Measurements from ENCODE around the gene ABCB9. TPM values are rescaled to one million over a fixed set of nuclear protein-coding genes. Genes with fewer than 3 reads are reported as not detected.

The ABCB9 gene
- total and polyA plus RNA-seq, 9 donors: 1.7 to 14.3 (median 5.5) TPM

DNA sequence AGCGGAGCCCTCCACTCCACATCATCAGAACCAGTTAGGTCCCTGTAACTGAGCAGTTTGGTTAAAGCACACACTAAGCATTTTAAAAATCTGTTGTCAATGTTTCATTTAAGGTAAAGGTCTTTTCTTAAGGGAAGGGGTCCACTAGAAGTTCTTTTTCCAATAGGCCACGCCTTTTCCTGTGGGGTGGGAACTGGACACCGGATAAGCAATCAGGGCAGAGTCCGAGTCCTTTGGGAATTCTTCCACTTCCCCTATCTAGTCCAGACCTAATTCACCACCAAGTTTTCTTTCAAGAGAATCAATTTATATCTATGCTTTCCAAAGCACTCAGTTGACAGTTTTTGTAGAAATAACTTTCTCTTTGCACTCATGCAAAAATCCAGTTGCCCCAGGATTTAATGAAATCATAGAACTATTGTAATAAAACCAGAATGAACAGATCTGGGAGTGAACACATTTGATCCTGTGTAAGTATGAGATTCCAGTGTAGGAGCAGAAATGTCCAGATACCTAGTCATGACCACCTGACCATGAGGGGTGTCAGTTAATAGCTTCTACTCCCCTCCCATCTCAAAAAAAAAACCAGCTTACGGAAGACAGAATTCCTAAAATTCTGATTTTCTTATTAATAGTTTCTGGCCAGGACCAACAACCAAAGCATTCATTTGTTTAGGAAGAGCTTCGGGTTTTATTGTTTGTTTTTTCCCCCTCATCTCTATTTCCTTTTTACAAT is 82.0 kb downstream of the ABCB9 start:
- TF ChIP-seq, protein P1, sequence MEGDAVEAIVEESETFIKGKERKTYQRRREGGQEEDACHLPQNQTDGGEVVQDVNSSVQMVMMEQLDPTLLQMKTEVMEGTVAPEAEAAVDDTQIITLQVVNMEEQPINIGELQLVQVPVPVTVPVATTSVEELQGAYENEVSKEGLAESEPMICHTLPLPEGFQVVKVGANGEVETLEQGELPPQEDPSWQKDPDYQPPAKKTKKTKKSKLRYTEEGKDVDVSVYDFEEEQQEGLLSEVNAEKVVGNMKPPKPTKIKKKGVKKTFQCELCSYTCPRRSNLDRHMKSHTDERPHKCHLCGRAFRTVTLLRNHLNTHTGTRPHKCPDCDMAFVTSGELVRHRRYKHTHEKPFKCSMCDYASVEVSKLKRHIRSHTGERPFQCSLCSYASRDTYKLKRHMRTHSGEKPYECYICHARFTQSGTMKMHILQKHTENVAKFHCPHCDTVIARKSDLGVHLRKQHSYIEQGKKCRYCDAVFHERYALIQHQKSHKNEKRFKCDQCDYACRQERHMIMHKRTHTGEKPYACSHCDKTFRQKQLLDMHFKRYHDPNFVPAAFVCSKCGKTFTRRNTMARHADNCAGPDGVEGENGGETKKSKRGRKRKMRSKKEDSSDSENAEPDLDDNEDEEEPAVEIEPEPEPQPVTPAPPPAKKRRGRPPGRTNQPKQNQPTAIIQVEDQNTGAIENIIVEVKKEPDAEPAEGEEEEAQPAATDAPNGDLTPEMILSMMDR (IDR thresholded peaks at IDR 0.05): no peak
- TF ChIP-seq POLR2A (IDR thresholded peaks at IDR 0.05) (no peak), EP300 (IDR thresholded peaks at IDR 0.05) (no peak)
- 64 to 69% (median 66%) methylated on average over 6 of the region's 6 CpGs for WGBS, 3 donors
- H3K4me3 ChIP-seq: no peak overlapping the region
- H3K9me3 ChIP-seq: no peaks in the 10 kb centered on the region
- intact Hi-C loops (cut with DNase I): no loop called here
- H3K27ac ChIP-seq: no peak overlapping the region
- H3K36me3 ChIP-seq: no peaks in the 10 kb centered on the region
- H3K27me3 ChIP-seq: no peaks in the 10 kb centered on the region
- peaks cover 22% of the 10 kb centered on the region for H3K4me1 ChIP-seq (ENCODE audit: insufficient read depth)
- no peak for DNase-seq

DNA sequence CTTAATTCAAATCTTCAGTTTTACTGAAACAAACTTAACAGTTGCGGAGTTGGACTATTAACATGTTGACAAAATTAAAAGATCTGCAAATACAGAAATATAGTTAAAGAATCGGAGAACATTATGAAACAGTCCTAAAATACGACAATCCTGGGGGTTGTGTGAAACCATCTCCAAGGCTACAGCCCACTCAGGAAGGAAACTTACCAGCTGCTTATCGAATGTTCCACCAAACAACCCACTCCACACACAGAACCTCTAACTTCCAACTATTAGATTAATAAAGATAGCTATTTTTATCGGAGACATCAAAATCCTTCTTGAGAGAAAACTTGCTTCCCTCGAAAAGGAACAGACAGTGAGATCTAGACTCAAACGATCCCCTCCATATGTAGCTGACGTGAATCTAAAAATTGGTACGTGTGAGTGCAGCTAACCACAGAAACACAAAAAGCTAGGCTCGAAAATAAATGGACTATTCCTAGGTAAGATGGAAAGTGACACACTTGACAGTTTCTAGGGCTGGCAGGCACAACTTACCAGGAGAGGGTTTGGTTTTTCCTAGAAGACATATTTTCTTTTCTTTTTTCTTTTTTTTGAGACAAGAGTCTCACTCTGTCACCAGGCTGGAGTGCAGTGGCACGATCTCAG is 83.2 kb downstream of the ABCB9 start:
- Histone ChIP-seq H3K36me3 (no peaks in the 10 kb centered on the region), H3K27ac (no peak overlapping the region), H3K27me3 (no peaks in the 10 kb centered on the region), H3K4me3 (no peak overlapping the region), H3K4me1 (ENCODE audit: insufficient read depth) (peaks cover 12% of the 10 kb centered on the region), H3K9me3 (no peaks in the 10 kb centered on the region)
- no peak for DNase-seq
- 79 to 83% (median 83%) methylated on average over 11 of the region's 11 CpGs for WGBS, 3 donors
- TF ChIP-seq POLR2A (IDR thresholded peaks at IDR 0.05) (no peak), EP300 (IDR thresholded peaks at IDR 0.05) (no peak)
- TF ChIP-seq, protein P1 (IDR thresholded peaks at IDR 0.05): no peak
- intact Hi-C loops (cut with DNase I): no loop called here

DNA sequence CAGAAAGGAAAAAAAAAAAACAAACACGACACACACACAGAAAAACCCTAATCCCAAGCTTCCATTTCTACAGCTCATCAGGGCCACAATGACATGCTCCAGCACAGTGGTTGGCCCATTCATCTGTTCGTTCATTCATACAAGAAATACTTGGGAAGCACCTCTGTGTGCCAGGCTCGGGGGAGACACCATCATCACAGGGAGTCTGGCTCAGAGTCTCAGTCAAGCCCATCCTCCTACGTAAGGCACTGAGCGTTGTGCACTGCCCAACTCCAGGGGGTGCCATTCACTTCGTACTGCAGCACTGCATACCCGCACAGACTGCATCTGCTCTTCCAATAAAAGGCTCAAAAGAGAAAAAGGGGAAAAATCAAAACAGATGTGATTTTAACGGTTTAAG is 85.6 kb downstream of the ABCB9 start:
- H3K4me1 ChIP-seq (ENCODE audit: insufficient read depth): peaks cover 11% of the 10 kb centered on the region
- intact Hi-C loops (cut with DNase I): no loop called here
- H3K27ac ChIP-seq: no peak overlapping the region
- TF ChIP-seq, protein P1 (IDR thresholded peaks at IDR 0.05): no peak
- TF ChIP-seq POLR2A (IDR thresholded peaks at IDR 0.05) (no peak), EP300 (IDR thresholded peaks at IDR 0.05) (no peak)
- 46 to 57% (median 51%) methylated on average over 8 of the region's 8 CpGs for WGBS, 3 donors
- no peak overlapping the region for H3K4me3 ChIP-seq
- H3K27me3 ChIP-seq: no peaks in the 10 kb centered on the region
- H3K36me3 ChIP-seq: no peaks in the 10 kb centered on the region
- DNase-seq: no peak
- H3K9me3 ChIP-seq: no peaks in the 10 kb centered on the region

- peaks cover 11% of the 10 kb centered on the region for H3K4me1 ChIP-seq (ENCODE audit: insufficient read depth)
- intact Hi-C loops (cut with DNase I): no loop called here
- no peak overlapping the region for H3K27ac ChIP-seq
- no peak overlapping the region for H3K4me3 ChIP-seq
- no peaks in the 10 kb centered on the region for H3K27me3 ChIP-seq
- DNase-seq: no peak
- TF ChIP-seq POLR2A (IDR thresholded peaks at IDR 0.05) (no peak), EP300 (IDR thresholded peaks at IDR 0.05) (no peak)
- TF ChIP-seq, protein P1 (IDR thresholded peaks at IDR 0.05): no peak
- no peaks in the 10 kb centered on the region for H3K36me3 ChIP-seq
- 45 to 51% (median 49%) methylated on average over 10 of the region's 10 CpGs for WGBS, 3 donors
- H3K9me3 ChIP-seq: no peaks in the 10 kb centered on the region
Measured at GRCh38 chr12:122880155-122880667, 86.1 kb downstream of the ABCB9 start.

Small RNA genes lying within 50 kb of the gene (microRNA-seq; reads per million reads assigned to microRNA genes)
- 0 reads per million in 3 donors for gene MIR4304

Small RNA genes lying within 50 kb of the gene (small RNA-seq; reads per million reads assigned to genes)
- gene ARL6IP4: not detected
- gene MIR4304: not detected

Other genes starting within 250 kb of the ABCB9 start
- gene HCAR3, start 249.7 kb downstream of the ABCB9 start, total RNA-seq: under 1 TPM in 2 of 7 donors, not detected in 5; 0.10 to 0.30 TPM
- under 1 TPM; 0.05 to 0.23 TPM for gene HCAR3, start 249.7 kb downstream of the ABCB9 start, polyA plus RNA-seq
- gene HCAR1, start 235.6 kb downstream of the ABCB9 start, total RNA-seq: 1 to 10 TPM in 1 of 7 donors, under 1 TPM in 5, not detected in 1; 0.10 to 2.6 (median 0.53) TPM
- gene HCAR1, start 235.6 kb downstream of the ABCB9 start, polyA plus RNA-seq: 1 to 10 TPM in 1 of 2 donors, under 1 TPM in 1; 0.21 to 1.1 TPM
- gene DENR, start 213.6 kb downstream of the ABCB9 start, total RNA-seq: 10 to 100 TPM; 13.0 to 34.0 (median 27.7) TPM
- 10 to 100 TPM; 18.3 to 35.5 TPM for gene DENR, start 213.6 kb downstream of the ABCB9 start, polyA plus RNA-seq
- gene CCDC62, start 191.9 kb downstream of the ABCB9 start, total RNA-seq: under 1 TPM; 0.11 to 0.51 (median 0.30) TPM
- gene CCDC62, start 191.9 kb downstream of the ABCB9 start, polyA plus RNA-seq: under 1 TPM; 0.07 to 0.15 TPM
- 10 to 100 TPM in 5 of 7 donors, 1 to 10 TPM in 2; 9.0 to 20.2 (median 10.4) TPM for gene HIP1R, start 131.0 kb downstream of the ABCB9 start, total RNA-seq
- gene HIP1R, start 131.0 kb downstream of the ABCB9 start, polyA plus RNA-seq: 10 to 100 TPM in 1 of 2 donors, 1 to 10 TPM in 1; 1.4 to 11.5 TPM
- gene VPS37B, start 70.3 kb downstream of the ABCB9 start, total RNA-seq: 10 to 100 TPM; 11.1 to 44.3 (median 13.2) TPM
- 10 to 100 TPM in 1 of 2 donors, 1 to 10 TPM in 1; 9.5 to 12.1 TPM for gene VPS37B, start 70.3 kb downstream of the ABCB9 start, polyA plus RNA-seq
- 10 to 100 TPM; 10.6 to 17.6 (median 16.8) TPM for gene OGFOD2, start 8.8 kb upstream of the ABCB9 start, total RNA-seq
- 10 to 100 TPM in 1 of 2 donors, 1 to 10 TPM in 1; 1.4 to 17.1 TPM for gene OGFOD2, start 8.8 kb upstream of the ABCB9 start, polyA plus RNA-seq
- gene ARL6IP4, start 14.2 kb upstream of the ABCB9 start, total RNA-seq: 100 to 1,000 TPM; 158 to 216 (median 192) TPM
- gene ARL6IP4, start 14.2 kb upstream of the ABCB9 start, polyA plus RNA-seq: 100 to 1,000 TPM in 1 of 2 donors, 10 to 100 TPM in 1; 65.4 to 313 TPM
- 10 to 100 TPM; 11.1 to 71.8 (median 38.2) TPM for gene PITPNM2, start 184.6 kb upstream of the ABCB9 start, total RNA-seq
- gene PITPNM2, start 184.6 kb upstream of the ABCB9 start, polyA plus RNA-seq: 10 to 100 TPM; 11.1 to 12.5 TPM